MM.1S (cell line): ENCODE data around the gene ZNF444.

Experiments
- CTCF ChIP-seq: fragments of 300-600 bp; sonication (generic); IDR thresholded peaks from 2 replicates; pipeline ENCODE4 v1.5.1; 2016; ENCODE audit warnings: antibody characterized with exemption, low read length, mixed read lengths
- EZH2 ChIP-seq: fragments of 300-600 bp; sonication (generic); optimal IDR thresholded peaks from 2 replicates; pipeline ENCODE3; 2017; ENCODE audit warnings: low read depth, mild to moderate bottlenecking, antibody characterized with exemption, low read length, mixed read lengths

- TF ChIP-seq CTCF (no peak), EZH2 (no peak)
Measured at GRCh38 chr19:56133858-56134653, 7.0 kb upstream of the ZNF444 start.
